Pancreas (tissue), 10 donors: ENCODE data around the gene MED10. TPM values are rescaled to one million over a fixed set of nuclear protein-coding genes. Genes with fewer than 3 reads are reported as not detected.

Source experiments
- ATAC-seq, 4 donors: fragments of 200-7000 bp; cut with Tn5 transposase; one replicate each; pipeline versions ENCODE4 v1.8.0 to v1.9.1; 2020; ENCODE audit warnings: mild to moderate bottlenecking in 4 of 4, moderate library complexity in 4 of 4
- DNase-seq, 6 donors: peaks; one replicate each; pipeline ENCODE4 v3.0.0-alpha.2; 2020
- FAIRE-seq: peaks from 2 replicates; lab custom pipeline; 2012; peaks lifted over from hg19 to GRCh38; lab: Jason Lieb, UNC
- H3K27ac ChIP-seq, 4 donors: fragments of 200-600 bp; sonication (generic); 1 replicate in 3 of 4; 2 replicates in 1 of 4; pipeline versions ENCODE4 v1.5.0 to v1.8.0; 2020
- H3K27me3 ChIP-seq, 4 donors: fragments of 200-600 bp; one replicate each; pipeline ENCODE4 v1.8.0; 2021
- H3K36me3 ChIP-seq, 3 donors: fragments of 200-600 bp; sonication (generic) in 1 of 3; one replicate each; pipeline versions ENCODE4 v1.5.0 to v1.8.0; 2020 to 2021
- H3K4me1 ChIP-seq, 3 donors: fragments of 200-600 bp; one replicate each; pipeline ENCODE4 v1.8.0; 2021
- H3K4me3 ChIP-seq, 4 donors: fragments of 200-600 bp; sonication (generic) in 2 of 4; one replicate each; pipeline versions ENCODE4 v1.5.0 to v1.8.0; 2020 to 2021
- H3K9me3 ChIP-seq, 4 donors: fragments of 200-600 bp; one replicate each; pipeline ENCODE4 v1.8.0; 2021
- WGBS, 2 donors: extraction: QIAGEN DNeasy Blood & Tissue Kit; methylation state at CpG; one replicate each; pipeline ENCODE4 v1.1.7; 2013; 5-methylcytosine and 5-hydroxymethylcytosine counted together
- intact Hi-C, 3 donors: fragments of 100-400 bp; cut with DNase I; formaldehyde crosslinking; loops; one replicate each; pipeline versions ENCODE4 v1.11.1 to v1.14.2; 2022
- polyA plus RNA-seq, 2 donors: library from polyadenylated mRNA; stranded (reverse); fragments of 200-250 nt; gene quantifications; one replicate each; pipeline ENCODE4 v1.2.3, GENCODE V29; 2013
- total RNA-seq, 6 donors: library from RNA; stranded (reverse); fragmentation: NEBNext Ultra II Directional in 4 of 6; extraction: Animal tissue kit (Norgen Biotek cat#: 25700) in 4 of 6; gene quantifications; one replicate each; pipeline versions ENCODE4 v1.2.1 to v1.2.4, GENCODE V29; 2021 to 2023
- TF ChIP-seq, protein P1 (sequence below), 4 donors: fragments of 200-600 bp; sonication (generic) in 3 of 4; IDR thresholded peaks; one replicate each; pipeline versions ENCODE4 v1.5.0 to v1.8.0; 2021; ENCODE audit warnings: antibody characterized with exemption in 4 of 4
- donor health status: healthy with polysubstance abuse.
- donor health status: DM: no; HTN: no; CAD: no; lungs with moderate emphysema.
- donor health status: DM: no; HTN: no; CAD: no.
- donor health status: control.
- donor health status: control.
- donor health status: Bipolar disorder and iron deficiency.
- donor health status: DM: yes; HTN: yes; CAD: no.
- donor health status: DM: no; HTN: no; CAD: no.
- donor health status: DM: no; HTN: no; CAD: no.
- donor health status: DM: yes; HTN: yes; CAD: no.

MED10 gene
- total and polyA plus RNA-seq, 8 donors = 10.9 to 25.1 (median 15.0) TPM

DNA sequence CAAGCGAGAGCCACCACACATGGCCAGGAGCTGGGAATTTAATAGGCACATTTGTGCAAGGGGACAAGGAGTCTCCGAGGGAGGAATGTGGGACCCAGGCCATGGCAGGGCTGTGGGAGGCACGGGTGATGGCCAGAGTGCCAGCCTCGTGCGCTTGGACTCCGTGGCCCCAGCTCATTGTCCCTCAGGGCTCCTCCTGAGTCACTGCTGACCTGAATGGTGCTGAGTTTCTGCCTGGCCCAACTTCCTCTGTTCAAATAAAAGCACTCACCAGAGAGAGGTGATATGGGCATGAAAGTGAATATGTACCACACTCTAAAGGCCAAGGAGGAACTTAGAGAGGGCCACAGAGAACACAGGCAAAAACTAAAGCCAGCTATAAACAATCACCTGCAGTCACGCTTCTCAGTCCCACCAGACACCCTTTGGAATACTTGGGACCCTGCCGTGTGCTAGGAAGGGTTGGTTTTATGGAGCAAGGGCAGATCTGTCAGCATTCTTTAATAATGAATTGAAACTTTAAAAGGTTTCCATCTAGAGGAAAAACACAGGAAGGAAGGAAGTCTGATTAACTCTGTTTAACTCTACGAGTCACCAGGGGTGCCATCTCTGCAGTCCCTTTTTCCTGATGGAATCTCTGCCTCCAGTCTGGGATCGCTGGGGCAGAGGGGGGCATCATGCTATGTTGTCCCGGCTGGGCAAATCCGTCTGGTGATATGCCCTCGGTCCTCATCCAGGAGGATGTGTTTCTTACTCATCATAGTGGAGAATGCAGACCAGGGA lies 45.2 kb upstream of the MED10 start:
- H3K4me1 ChIP-seq = no peaks in the 10 kb centered on the region
- ATAC-seq = no peak
- H3K36me3 ChIP-seq = no peaks in the 10 kb centered on the region
- DNase-seq = no peak
- TF ChIP-seq, protein P1, sequence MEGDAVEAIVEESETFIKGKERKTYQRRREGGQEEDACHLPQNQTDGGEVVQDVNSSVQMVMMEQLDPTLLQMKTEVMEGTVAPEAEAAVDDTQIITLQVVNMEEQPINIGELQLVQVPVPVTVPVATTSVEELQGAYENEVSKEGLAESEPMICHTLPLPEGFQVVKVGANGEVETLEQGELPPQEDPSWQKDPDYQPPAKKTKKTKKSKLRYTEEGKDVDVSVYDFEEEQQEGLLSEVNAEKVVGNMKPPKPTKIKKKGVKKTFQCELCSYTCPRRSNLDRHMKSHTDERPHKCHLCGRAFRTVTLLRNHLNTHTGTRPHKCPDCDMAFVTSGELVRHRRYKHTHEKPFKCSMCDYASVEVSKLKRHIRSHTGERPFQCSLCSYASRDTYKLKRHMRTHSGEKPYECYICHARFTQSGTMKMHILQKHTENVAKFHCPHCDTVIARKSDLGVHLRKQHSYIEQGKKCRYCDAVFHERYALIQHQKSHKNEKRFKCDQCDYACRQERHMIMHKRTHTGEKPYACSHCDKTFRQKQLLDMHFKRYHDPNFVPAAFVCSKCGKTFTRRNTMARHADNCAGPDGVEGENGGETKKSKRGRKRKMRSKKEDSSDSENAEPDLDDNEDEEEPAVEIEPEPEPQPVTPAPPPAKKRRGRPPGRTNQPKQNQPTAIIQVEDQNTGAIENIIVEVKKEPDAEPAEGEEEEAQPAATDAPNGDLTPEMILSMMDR (IDR thresholded peaks at IDR 0.05) = no peak
- intact Hi-C loops = no loop called here
- H3K9me3 ChIP-seq = no peaks in the 10 kb centered on the region
- no peaks in the 10 kb centered on the region for H3K27me3 ChIP-seq
- H3K27ac ChIP-seq = no peak overlapping the region
- WGBS, 2 donors = 65 to 75% methylated on average over 13 of the region's 13 CpGs
- H3K4me3 ChIP-seq = no peak overlapping the region
- FAIRE-seq = no peak

DNA sequence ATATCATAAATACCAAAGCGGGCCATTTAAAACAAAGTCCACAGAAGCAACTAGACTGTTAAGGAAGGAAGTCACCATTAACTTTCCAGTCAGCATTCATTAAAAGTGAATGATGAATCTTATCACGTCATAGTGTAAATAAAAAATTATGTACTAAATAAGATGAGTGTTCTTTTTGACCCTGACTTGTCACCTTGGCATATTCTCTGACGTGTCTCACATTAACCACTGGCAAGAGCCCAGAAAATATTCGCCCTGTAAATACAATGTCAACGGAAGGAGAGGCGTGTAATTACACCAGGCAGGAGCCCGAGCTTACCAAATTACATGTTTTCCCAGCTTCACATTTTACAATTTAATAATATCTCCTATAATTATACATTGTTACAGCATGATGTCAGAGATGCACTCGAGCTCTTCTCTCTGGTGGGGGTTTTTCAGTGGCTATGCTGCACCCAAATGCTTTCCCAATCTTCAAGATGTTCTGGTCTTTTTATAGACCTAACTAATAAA lies 41.0 kb upstream of the MED10 start:
- WGBS, 2 donors = 6 to 8% methylated on average over 8 of the region's 8 CpGs
- no peak for FAIRE-seq
- intact Hi-C loops = no loop called here

DNA sequence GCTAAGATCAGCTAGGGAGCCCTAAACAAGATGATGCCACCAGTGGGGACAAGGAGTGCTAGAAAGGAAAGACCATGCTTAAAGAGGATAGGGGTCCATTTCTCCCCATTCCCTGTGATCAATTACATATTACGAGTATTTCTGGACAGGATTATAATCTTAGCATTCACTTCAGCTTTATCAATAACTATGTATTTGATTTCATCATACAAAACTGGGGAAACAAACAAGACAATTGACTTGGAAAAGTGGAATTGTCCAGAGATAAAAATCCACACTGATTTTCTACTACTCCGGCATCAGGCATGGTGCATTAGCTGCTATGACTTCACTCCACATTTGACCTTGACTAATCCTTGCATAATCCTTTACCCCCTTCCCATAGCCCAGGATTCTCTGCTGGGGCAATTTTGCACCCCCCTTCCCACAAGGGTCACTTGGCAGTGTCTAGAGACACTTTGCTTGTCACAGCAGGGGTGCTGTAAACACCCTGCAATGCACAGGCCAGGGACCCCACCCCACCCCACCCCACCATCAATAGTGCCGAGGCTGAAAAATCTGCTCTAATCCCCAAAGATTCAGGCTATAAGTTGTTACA lies 40.4 kb upstream of the MED10 start:
- no peak for DNase-seq
- Histone ChIP-seq H3K4me3 (no peak overlapping the region), H3K27ac (peak overlapping the region in 1 of 4 donors; percentile 10), H3K4me1 (no peaks in the 10 kb centered on the region), H3K27me3 (no peaks in the 10 kb centered on the region), H3K9me3 (no peaks in the 10 kb centered on the region), H3K36me3 (no peaks in the 10 kb centered on the region)
- TF ChIP-seq, protein P1 (IDR thresholded peaks at IDR 0.05) = no peak
- FAIRE-seq = no peak
- intact Hi-C loops = no loop called here
- 50 to 52% methylated on average over 3 of the region's 3 CpGs for WGBS, 2 donors
- ATAC-seq = peak in 3 of 4 donors; percentile 39 to 61 (median 50)

More for the DNA sequence above, 41.0 kb upstream of the MED10 start:
- peak overlapping the region in 1 of 4 donors; percentile 27 for H3K27ac ChIP-seq
- H3K27me3 ChIP-seq = no peaks in the 10 kb centered on the region
- H3K9me3 ChIP-seq = no peaks in the 10 kb centered on the region
- H3K36me3 ChIP-seq = no peaks in the 10 kb centered on the region
- peak; percentile 43 to 82 (median 79) for ATAC-seq
- no peaks in the 10 kb centered on the region for H3K4me1 ChIP-seq
- DNase-seq = peak in 3 of 6 donors; percentile 9 to 25 (median 24)
- TF ChIP-seq, protein P1 (IDR thresholded peaks at IDR 0.05) = no peak
- no peak overlapping the region for H3K4me3 ChIP-seq

DNA sequence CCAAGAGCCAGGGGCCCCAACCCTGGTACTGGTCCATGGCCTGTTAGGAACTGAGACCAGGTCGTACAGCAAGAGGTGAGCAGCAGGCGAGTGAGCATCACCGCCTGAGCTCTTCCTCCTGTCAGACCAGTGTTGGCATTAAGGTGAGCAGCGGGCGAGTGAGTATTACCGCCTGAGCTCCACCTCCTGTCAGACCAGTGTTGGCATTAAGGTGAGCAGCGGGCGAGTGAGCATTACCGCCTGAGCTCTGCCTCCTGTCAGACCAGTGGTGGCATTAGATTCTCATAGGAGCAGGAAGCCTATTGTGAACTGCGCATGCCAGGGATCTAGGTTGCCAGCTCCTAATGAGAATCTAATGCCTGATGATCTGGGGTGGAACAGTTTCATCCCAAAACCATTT lies 39.3 kb upstream of the MED10 start:
- WGBS, 2 donors = 89 to 96% methylated on average over 10 of the region's 10 CpGs
- TF ChIP-seq, protein P1 (IDR thresholded peaks at IDR 0.05) = no peak
- no peak for DNase-seq
- Histone ChIP-seq H3K4me1 (no peaks in the 10 kb centered on the region), H3K9me3 (no peaks in the 10 kb centered on the region), H3K36me3 (no peaks in the 10 kb centered on the region), H3K27ac (no peak overlapping the region), H3K4me3 (no peak overlapping the region), H3K27me3 (no peaks in the 10 kb centered on the region)
- FAIRE-seq = no peak
- intact Hi-C loops = no loop called here
- ATAC-seq = no peak
